ENCODE data around the gene HNRNPA2B1.

The HNRNPA2B1 gene

GRCh38 chr7:26212921-26213718, 12.6 kb upstream of the HNRNPA2B1 start:
- no peak overlapping the region for H3K9ac ChIP-seq (ENCODE audit: low read length in 2 of 2)
- H3K9me3 ChIP-seq (ENCODE audit: control insufficient read depth in 2 of 2, low read length in 2 of 2), result no peaks in the 10 kb centered on the region
- no peaks in the 10 kb centered on the region for H3K27me3 ChIP-seq (ENCODE audit: control insufficient read depth in 1 of 2, insufficient read depth in 2 of 2, low read length in 2 of 2)
- peaks cover 18 to 19% of the 10 kb centered on the region in 2 donors for H3K36me3 ChIP-seq (ENCODE audit: control insufficient read depth in 2 of 2, insufficient read depth in 2 of 2, low read length in 2 of 2)
- H3K27ac ChIP-seq (ENCODE audit: low read length), result no peak overlapping the region
- H3K4me1 ChIP-seq (ENCODE audit: control insufficient read depth, insufficient read depth, low read length), result no peaks in the 10 kb centered on the region
- H3K4me3 ChIP-seq (ENCODE audit: low read length in 2 of 2), result no peak overlapping the region

- Histone ChIP-seq H3K27ac (ENCODE audit: low read length) (no peak overlapping the region), H3K9ac (ENCODE audit: low read length in 2 of 2) (no peak overlapping the region), H3K36me3 (ENCODE audit: control insufficient read depth in 2 of 2, insufficient read depth in 2 of 2, low read length in 2 of 2) (peaks cover 28% of the 10 kb centered on the region in 2 donors), H3K4me3 (ENCODE audit: low read length in 2 of 2) (no peak overlapping the region), H3K27me3 (ENCODE audit: control insufficient read depth in 1 of 2, insufficient read depth in 2 of 2, low read length in 2 of 2) (no peaks in the 10 kb centered on the region), H3K4me1 (ENCODE audit: control insufficient read depth, insufficient read depth, low read length) (peaks cover under 1% of the 10 kb centered on the region), H3K9me3 (ENCODE audit: control insufficient read depth in 2 of 2, low read length in 2 of 2) (no peaks in the 10 kb centered on the region)
These were observed 7.5 kb upstream of the HNRNPA2B1 start for GRCh38 chr7:26208040-26208439.

DNA sequence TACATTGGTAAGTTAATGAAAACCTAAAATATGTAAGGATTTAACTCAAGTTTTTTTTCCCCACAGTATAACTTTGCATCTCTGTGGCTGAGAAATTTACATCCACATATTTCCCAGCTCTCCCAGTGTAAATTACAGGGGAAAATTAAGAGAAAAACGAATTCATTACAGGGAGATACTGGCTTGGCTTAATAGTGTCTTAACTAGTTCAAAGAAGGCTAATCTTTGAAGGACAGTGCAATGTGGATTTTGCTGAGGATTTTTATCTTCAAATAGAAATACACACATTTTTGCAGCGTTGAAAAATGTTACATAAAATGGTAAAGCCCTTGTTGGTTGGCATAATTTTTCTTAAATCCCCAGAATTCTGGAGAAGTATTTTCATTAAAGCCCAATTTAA, 2.5 kb upstream of the HNRNPA2B1 start:
- Histone ChIP-seq H3K4me3 (ENCODE audit: low read length in 2 of 2) (peak overlapping the region; percentile 75 to 99), H3K9me3 (ENCODE audit: control insufficient read depth in 2 of 2, low read length in 2 of 2) (no peaks in the 10 kb centered on the region), H3K36me3 (ENCODE audit: control insufficient read depth in 2 of 2, insufficient read depth in 2 of 2, low read length in 2 of 2) (peaks cover 9 to 10% of the 10 kb centered on the region in 2 donors), H3K27ac (ENCODE audit: low read length) (no peak overlapping the region), H3K9ac (ENCODE audit: low read length in 2 of 2) (peak overlapping the region; percentile 78 to 86), H3K4me1 (ENCODE audit: control insufficient read depth, insufficient read depth, low read length) (peaks cover 3% of the 10 kb centered on the region), H3K27me3 (ENCODE audit: control insufficient read depth in 1 of 2, insufficient read depth in 2 of 2, low read length in 2 of 2) (no peaks in the 10 kb centered on the region)

DNA sequence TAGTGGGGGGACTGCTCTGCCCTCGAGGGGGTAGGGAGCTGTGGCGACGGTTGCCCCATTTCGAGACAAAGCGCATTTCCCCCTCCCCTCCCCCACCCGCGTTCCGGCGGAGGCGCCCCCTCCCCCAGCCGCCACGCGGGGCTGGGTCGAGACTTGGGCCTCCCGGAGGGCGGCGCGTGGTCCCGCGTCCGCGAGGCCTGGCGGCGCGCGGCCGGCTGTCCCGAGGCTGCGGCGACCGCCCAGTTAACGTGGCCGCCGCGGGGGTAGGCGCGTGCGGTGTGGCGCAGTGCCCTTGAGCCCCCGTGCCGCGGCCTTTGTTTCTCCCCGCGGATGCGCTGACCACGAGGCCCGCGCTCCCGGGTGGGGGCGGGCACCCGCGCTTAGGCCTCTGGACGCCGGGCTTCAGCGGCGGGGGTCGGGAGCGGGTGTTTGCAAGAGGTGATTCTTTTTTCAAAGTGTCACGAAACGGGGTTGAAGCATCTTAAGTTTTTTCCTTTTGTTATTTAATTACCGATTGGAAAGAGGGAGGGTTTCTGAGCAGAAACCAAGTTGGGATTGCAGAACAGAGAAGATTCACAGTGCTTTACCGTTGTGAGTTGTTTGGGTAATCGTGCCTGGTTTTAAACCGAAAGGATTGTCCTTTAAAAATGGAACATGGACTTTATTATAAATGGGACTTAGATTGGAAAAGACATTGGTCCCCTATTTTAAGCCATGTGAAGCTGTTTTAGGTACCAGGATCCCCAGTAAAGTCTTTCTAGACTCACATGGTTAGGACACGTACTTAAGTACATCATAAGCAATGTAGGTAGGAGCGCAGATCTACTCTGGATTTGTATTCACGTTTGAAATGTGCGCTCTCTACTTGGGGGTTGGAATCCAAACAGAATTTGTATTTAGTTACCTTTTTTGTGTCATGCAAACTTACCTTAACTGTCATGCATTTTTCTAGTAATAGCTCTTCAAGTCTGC, 1.8 kb upstream of the HNRNPA2B1 start:
- Histone ChIP-seq H3K27ac (ENCODE audit: low read length) (peak overlapping the region; percentile 100), H3K9me3 (ENCODE audit: control insufficient read depth in 2 of 2, low read length in 2 of 2) (no peaks in the 10 kb centered on the region), H3K36me3 (ENCODE audit: control insufficient read depth in 2 of 2, insufficient read depth in 2 of 2, low read length in 2 of 2) (peaks cover 4 to 14% of the 10 kb centered on the region in 2 donors), H3K9ac (ENCODE audit: low read length in 2 of 2) (peak overlapping the region; percentile 78 to 86), H3K4me1 (ENCODE audit: control insufficient read depth, insufficient read depth, low read length) (peaks cover 5% of the 10 kb centered on the region), H3K27me3 (ENCODE audit: control insufficient read depth in 1 of 2, insufficient read depth in 2 of 2, low read length in 2 of 2) (no peaks in the 10 kb centered on the region), H3K4me3 (ENCODE audit: low read length in 2 of 2) (peak overlapping the region; percentile 75 to 99)

- peaks cover 10% of the 10 kb centered on the region for H3K4me1 ChIP-seq (ENCODE audit: control insufficient read depth, insufficient read depth, low read length)
- H3K4me3 ChIP-seq (ENCODE audit: low read length in 2 of 2), result peak within 1 kb of the TSS; percentile 99 to 100
- H3K36me3 ChIP-seq (ENCODE audit: control insufficient read depth in 2 of 2, insufficient read depth in 2 of 2, low read length in 2 of 2), result peaks cover 5 to 13% of the 10 kb centered on the region in 2 donors
These were observed 887 bp upstream of the HNRNPA2B1 start, which contains the start of gene CBX3 for GRCh38 chr7:26201247-26202018. TSS of gene CBX3 (plus strand) at chr7:26201745. CDS start at chr7:26202999, 1,254 bp downstream.

GRCh38 chr7:26200038-26200443, 505 bp downstream of the HNRNPA2B1 start:
- H3K4me3 ChIP-seq (ENCODE audit: low read length in 2 of 2), result peak overlapping the region; percentile 99 to 100
- peaks cover 17% of the 10 kb centered on the region for H3K4me1 ChIP-seq (ENCODE audit: control insufficient read depth, insufficient read depth, low read length)
- H3K9me3 ChIP-seq (ENCODE audit: control insufficient read depth in 2 of 2, low read length in 2 of 2), result no peaks in the 10 kb centered on the region
- peak overlapping the region; percentile 100 for H3K9ac ChIP-seq (ENCODE audit: low read length in 2 of 2)
- H3K27ac ChIP-seq (ENCODE audit: low read length), result peak overlapping the region; percentile 100
- no peaks in the 10 kb centered on the region for H3K27me3 ChIP-seq (ENCODE audit: control insufficient read depth in 1 of 2, insufficient read depth in 2 of 2, low read length in 2 of 2)
- H3K36me3 ChIP-seq (ENCODE audit: control insufficient read depth in 2 of 2, insufficient read depth in 2 of 2, low read length in 2 of 2), result peaks cover 7 to 26% of the 10 kb centered on the region in 2 donors

More at GRCh38 chr7:26201247-26202018, 887 bp upstream of the HNRNPA2B1 start, which contains the start of gene CBX3:
- Histone ChIP-seq H3K27me3 (ENCODE audit: control insufficient read depth in 1 of 2, insufficient read depth in 2 of 2, low read length in 2 of 2) (no peaks in the 10 kb centered on the region), H3K9ac (ENCODE audit: low read length in 2 of 2) (peak within 1 kb of the TSS; percentile 100), H3K9me3 (ENCODE audit: control insufficient read depth in 2 of 2, low read length in 2 of 2) (no peaks in the 10 kb centered on the region), H3K27ac (ENCODE audit: low read length) (peak within 1 kb of the TSS; percentile 100)

DNA sequence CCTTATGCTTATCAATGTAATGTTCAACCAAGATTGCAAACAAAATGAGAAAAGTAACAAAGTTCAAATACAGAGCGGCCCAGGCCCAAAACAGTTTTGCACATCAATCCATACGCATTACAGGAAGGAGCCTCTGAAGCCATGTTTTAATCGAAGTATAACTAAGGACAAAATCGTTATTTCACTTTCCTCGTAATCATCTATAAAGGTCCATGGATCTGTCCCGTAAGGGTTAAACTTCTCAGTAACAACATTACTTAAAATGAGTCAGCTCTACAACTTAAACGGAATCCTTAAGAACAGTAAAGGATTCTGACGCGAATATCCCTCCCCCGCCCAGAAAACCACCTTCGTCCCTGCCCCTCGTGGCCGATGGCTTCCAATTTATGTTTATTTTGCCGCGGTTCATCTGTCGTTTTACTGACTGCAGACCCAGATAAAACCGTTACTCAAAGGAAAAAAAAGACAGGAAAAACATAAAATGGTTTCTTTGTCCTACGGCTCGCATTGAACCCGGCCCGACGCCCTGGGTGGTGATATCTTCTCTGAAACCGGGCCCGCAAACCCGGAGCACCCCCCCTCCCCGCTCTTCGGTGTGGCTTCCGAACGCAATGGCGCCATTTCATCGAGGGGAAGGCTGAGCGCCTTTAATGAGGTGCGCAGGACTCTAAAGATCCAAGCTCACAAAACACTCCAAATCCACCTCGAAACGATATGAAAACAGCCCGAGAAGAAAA, 1.1 kb downstream of the HNRNPA2B1 start:
- Histone ChIP-seq H3K27ac (ENCODE audit: low read length) (peak overlapping the region; percentile 100), H3K9me3 (ENCODE audit: control insufficient read depth in 2 of 2, low read length in 2 of 2) (no peaks in the 10 kb centered on the region), H3K4me3 (ENCODE audit: low read length in 2 of 2) (peak overlapping the region; percentile 99 to 100), H3K9ac (ENCODE audit: low read length in 2 of 2) (peak overlapping the region; percentile 100), H3K36me3 (ENCODE audit: control insufficient read depth in 2 of 2, insufficient read depth in 2 of 2, low read length in 2 of 2) (peaks cover 7 to 26% of the 10 kb centered on the region in 2 donors), H3K27me3 (ENCODE audit: control insufficient read depth in 1 of 2, insufficient read depth in 2 of 2, low read length in 2 of 2) (no peaks in the 10 kb centered on the region), H3K4me1 (ENCODE audit: control insufficient read depth, insufficient read depth, low read length) (peaks cover 17% of the 10 kb centered on the region)

DNA sequence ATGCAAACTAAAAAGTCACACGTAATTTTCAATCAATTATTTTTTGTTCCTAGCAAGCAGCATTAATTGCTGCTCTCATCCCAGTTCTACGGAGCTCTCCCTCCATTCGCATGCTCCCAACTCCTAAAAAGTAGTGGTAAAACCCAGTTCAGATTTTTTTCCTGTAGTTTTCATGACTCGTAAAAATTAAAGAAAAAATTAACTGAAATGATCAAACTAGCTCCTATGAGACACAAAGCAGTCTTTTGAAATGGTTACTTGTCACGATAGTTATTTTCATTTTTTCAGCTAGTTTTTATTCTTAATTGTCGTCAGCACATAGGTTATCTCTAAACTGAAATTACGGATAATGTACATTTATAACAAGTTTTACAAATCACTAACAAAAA, 1.8 kb downstream of the HNRNPA2B1 start:
- H3K36me3 ChIP-seq (ENCODE audit: control insufficient read depth in 2 of 2, insufficient read depth in 2 of 2, low read length in 2 of 2), result peaks cover 9 to 29% of the 10 kb centered on the region in 2 donors
- peak overlapping the region; percentile 100 for H3K9ac ChIP-seq (ENCODE audit: low read length in 2 of 2)
- no peaks in the 10 kb centered on the region for H3K9me3 ChIP-seq (ENCODE audit: control insufficient read depth in 2 of 2, low read length in 2 of 2)
- peaks cover 19% of the 10 kb centered on the region for H3K4me1 ChIP-seq (ENCODE audit: control insufficient read depth, insufficient read depth, low read length)
- H3K27ac ChIP-seq (ENCODE audit: low read length), result peak overlapping the region; percentile 100
- H3K4me3 ChIP-seq (ENCODE audit: low read length in 2 of 2), result peak overlapping the region; percentile 99 to 100
- H3K27me3 ChIP-seq (ENCODE audit: control insufficient read depth in 1 of 2, insufficient read depth in 2 of 2, low read length in 2 of 2), result no peaks in the 10 kb centered on the region

- no peaks in the 10 kb centered on the region for H3K27me3 ChIP-seq (ENCODE audit: control insufficient read depth in 1 of 2, insufficient read depth in 2 of 2, low read length in 2 of 2)
- peaks cover 14 to 34% of the 10 kb centered on the region in 2 donors for H3K36me3 ChIP-seq (ENCODE audit: control insufficient read depth in 2 of 2, insufficient read depth in 2 of 2, low read length in 2 of 2)
- peaks cover 21% of the 10 kb centered on the region for H3K4me1 ChIP-seq (ENCODE audit: control insufficient read depth, insufficient read depth, low read length)
- peak overlapping the region; percentile 99 to 100 for H3K4me3 ChIP-seq (ENCODE audit: low read length in 2 of 2)
- peak overlapping the region; percentile 100 for H3K9ac ChIP-seq (ENCODE audit: low read length in 2 of 2)
- peak overlapping the region; percentile 100 for H3K27ac ChIP-seq (ENCODE audit: low read length)
- no peaks in the 10 kb centered on the region for H3K9me3 ChIP-seq (ENCODE audit: control insufficient read depth in 2 of 2, low read length in 2 of 2)
These were observed 2.3 kb downstream of the HNRNPA2B1 start for GRCh38 chr7:26198133-26198780.
